Measurements from ENCODE around the gene METTL6.
"Not testable (repeated sequence)": the region's sequence is repeated elsewhere in the genome, so short reads cannot be mapped to it uniquely, and the experiment has no call there.

Gene METTL6

DNA sequence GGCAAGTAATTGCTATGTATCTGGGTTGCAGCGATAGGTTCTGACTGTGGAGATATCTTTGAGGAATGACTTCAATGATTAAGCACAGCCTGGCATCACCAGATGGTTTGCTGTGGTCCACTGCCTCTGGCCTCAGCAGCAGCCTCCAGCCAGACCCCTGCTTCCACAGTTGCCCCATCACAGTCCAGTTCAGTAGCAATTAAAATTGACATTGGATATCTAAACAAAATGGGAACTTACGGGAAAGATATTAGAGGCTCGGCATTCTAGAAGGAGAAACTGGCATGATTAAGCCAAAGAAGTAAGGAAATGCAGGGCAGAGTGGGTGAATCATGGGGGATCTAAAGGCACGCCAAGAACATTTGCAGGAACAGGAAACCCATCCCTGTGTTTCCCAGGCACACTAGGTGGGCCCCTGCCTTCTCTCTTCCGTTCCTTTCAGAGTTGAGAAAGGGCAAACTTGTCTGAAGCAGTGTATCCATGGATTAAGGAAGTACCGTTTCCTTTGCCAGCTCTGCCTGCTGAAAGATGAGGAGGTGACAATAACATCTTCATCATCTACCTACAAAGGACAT is 58.7 kb downstream of the METTL6 start:
- no peak for DNase-seq (ENCODE audit: low read depth)

DNA sequence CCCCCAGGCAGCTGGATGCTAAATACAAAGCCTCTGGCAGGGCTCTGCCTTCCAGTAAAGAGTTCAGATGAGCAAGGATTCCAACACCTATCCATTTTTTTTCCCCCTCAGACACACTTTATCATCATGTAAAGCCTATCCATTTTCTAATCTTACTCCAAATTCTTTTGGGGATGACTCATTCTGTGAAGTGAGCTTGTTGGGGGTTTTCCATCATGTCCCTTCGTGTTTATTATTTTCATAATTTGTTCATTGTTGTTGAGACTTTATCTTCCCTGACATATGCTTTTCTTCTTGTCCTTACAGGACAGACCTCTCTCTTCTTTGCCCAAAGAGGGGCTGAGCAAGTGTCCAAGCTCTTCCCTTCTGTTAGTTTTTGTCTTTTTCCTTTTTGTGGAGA is 60.3 kb downstream of the METTL6 start:
- no peak for DNase-seq (ENCODE audit: low read depth)

DNA sequence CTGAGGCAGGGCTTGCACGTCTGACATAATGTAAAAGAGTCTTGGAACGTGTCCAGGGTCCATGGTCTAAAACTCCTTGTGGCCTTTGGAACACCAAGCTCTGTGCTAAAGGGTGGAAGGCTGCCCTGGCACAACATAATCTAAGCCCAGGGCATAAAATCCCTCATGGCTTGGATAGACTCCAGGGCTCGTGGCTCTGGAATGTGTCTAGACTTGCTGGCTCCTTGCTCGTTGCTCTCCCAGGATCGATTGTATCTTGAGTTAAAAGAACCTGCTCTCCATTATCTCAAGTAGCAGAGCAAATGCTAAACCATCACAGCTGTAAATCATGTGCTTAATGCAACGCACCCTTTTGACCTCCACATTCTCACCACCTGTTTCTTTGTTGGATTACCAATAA is 63.3 kb downstream of the METTL6 start:
- DNase-seq (ENCODE audit: low read depth): not testable (repeated sequence)

DNA sequence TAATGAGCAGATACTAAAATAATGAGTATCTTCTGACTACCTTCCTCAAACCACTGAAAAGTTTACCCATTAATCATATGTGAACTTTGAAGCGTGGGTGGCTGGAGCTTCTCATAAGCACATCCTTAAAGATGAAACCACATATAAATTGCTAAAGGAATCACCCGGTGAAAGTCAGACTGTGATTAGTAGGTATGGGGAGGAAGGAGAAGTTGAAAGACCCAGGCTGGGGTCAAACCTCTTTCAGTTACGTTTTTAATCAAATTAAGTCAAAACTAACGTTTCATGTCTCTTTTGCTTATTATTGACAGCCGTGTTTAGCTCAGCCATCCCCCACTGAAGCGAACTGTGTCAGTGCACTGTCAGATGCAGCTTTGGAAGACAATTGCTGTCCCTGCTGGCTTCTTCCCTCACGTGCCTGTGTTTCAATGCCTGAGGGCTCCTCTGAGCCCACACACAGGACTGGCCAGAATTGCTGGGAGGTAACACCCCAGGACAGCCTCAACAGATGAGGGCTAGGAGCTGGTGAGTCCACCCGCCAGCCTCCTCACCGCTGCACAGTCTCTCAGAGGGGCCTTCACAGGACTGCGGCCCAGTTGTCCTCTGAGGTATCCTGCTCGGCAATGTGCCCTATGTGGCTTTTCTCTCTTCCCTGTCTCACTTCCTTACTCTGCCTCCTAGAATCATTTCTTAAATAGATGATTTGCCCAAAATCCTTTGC is 65.7 kb downstream of the METTL6 start:
- no peak for DNase-seq (ENCODE audit: low read depth)

DNA sequence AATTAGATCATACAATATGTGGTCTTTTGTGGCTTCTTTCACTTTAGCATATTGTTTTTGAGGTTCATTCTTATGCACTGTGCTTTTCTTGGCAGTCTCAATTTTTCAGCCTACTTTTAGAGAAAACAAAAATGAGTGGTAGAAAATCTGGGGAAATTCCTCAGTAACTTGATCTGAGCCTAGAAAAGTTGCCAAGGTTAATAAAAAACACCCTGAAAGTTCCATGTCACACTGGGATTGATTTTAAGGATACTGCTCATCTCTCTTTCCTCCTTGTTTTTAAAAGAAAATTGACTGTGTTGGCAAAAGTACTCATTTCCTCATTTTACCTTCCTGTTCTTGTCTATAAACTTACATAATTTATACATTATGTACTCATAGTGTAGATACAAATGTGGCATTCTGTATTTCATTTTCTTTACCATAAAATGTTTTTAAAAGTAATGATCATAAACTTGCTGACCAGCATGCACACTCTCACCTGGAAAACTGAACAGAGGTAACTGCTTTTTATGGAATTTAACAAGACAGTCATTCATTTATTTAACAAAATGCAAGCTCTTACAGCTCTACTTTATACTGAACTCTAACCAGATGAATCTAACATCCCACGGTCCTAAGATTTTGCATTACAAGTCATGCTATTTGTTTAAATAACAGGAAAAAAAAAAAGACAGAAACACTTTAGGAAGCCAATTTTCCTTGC is 66.4 kb downstream of the METTL6 start:
- no peak for DNase-seq (ENCODE audit: low read depth)
